Choroid plexus epithelial cell (primary cell): ENCODE results near the gene HBEGF.

Experiments
- DNase-seq: peaks from one replicate; pipeline ENCODE4 v3.0.0-alpha.2; 2010; ENCODE audit warnings: low read depth
- H3K4me3 ChIP-seq: 2 replicates; pipeline ENCODE4 v1.5.1; 2011; ENCODE audit warnings: low read depth, mild to moderate bottlenecking, control low read depth, low read length, moderate library complexity
- CTCF ChIP-seq: conservative IDR thresholded peaks from 2 replicates; pipeline ENCODE4 v1.5.1; 2011; ENCODE audit warnings: low read depth, mild to moderate bottlenecking, control low read depth, inconsistent platforms, low read length, moderate library complexity

The HBEGF gene, protein sequence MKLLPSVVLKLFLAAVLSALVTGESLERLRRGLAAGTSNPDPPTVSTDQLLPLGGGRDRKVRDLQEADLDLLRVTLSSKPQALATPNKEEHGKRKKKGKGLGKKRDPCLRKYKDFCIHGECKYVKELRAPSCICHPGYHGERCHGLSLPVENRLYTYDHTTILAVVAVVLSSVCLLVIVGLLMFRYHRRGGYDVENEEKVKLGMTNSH

GRCh38 chr5:140346348-140347221 lies at the start of gene HBEGF:
Gene HBEGF, minus strand, starts transcription at chr5:140346603. Its CDS starts 275 bp downstream, at chr5:140346328.
- TF ChIP-seq CTCF = peak; percentile 53
- peak; percentile 66 for DNase-seq
- H3K4me3 ChIP-seq = peak within 1 kb of the TSS; percentile 74

GRCh38 chr5:140393738-140394137 lies 47.3 kb upstream of the HBEGF start:
- no peak overlapping the region for H3K4me3 ChIP-seq
- TF ChIP-seq CTCF = no peak
- no peak for DNase-seq

DNA sequence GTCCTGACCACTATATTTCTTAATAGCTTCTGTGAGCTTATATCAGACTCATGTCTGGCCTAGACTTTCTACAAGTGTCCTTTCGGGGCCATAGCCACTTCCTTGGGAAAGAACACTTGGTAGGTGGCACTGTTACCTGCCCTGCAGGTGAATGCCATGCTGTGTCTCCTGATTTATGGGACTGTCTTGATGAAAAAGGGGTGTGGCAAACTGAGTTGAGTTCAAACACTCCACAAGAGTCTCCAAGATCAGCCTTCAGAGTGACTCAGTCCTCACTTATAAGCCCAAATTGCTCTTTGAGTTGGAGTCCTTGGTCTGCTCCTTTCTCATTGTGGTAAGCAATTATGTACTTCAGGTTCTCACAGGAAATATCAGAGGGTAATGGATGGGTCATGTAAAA lies 45.3 kb upstream of the HBEGF start:
- no peak for DNase-seq
- no peak overlapping the region for H3K4me3 ChIP-seq
- no peak for TF ChIP-seq CTCF

- peak; percentile 28 for DNase-seq
These were observed 44.9 kb upstream of the HBEGF start for GRCh38 chr5:140391312-140391711.

DNA sequence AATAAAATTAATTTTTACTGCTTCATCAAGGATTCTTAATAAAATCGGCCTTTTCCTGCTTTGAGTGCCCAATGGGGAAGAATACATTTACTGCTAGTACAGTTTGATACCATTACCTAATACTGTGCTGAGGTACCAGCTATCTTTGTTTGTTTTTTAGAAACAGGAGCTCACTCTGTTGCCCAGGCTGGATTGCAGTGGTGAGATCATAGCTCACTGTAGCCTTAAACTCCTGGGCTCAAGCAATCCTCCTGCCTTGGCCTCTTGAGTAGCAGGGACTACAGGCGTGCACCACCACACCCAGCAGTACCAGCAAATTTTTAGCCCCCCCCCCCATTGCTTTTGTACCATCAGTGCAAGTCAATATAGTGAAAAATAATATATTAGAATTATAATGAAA lies 41.6 kb upstream of the HBEGF start:
- no peak overlapping the region for H3K4me3 ChIP-seq
- TF ChIP-seq CTCF = no peak
- DNase-seq = no peak

More at GRCh38 chr5:140391312-140391711, 44.9 kb upstream of the HBEGF start:
- no peak overlapping the region for H3K4me3 ChIP-seq
- TF ChIP-seq CTCF = no peak

DNA sequence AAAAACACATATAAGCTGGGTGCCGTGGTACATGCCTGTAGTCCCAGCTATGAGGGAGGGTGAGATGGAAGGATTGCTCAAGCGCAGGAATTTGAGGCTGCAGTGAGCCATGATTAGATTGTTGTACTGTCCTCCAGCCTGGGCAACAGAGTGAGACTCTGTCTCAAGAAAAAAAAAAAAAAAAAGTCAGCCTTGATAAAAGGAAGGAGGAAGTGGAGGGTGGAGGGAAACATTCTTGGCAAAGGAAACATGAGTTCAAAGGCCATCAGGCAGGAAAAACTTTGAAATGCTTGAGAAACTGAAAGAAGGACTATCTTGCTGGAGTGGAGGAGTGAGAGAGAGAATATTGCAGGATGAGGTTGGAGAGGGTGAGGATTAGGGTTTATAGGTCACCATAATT lies 36.9 kb upstream of the HBEGF start:
- no peak for TF ChIP-seq CTCF
- DNase-seq = peak; percentile 16
- H3K4me3 ChIP-seq = no peak overlapping the region
